CD4-positive, alpha-beta T cell (primary cell): ENCODE results near the gene DOCK2. TPM values are rescaled to one million over a fixed set of nuclear protein-coding genes. Genes with fewer than 3 reads are reported as not detected.

Experiments used
- ATAC-seq: fragments of 200-7000 bp; cut with Tn5 transposase; one replicate; pipeline ENCODE4 v1.10.0; 2022; ENCODE audit warnings: mild to moderate bottlenecking; ENCODE audit not compliant: poor library complexity
- CTCF ChIA-PET: fragments of 350-600 bp; sonication (Branson Sonifier 250); formaldehyde crosslinking; loops from one replicate; lab custom pipeline; 2021; ENCODE audit warnings: antibody characterized with exemption, inconsistent platforms; lab: Charles Lee
- POLR2A ChIA-PET: fragments of 350-600 bp; sonication (Branson Sonifier 250); formaldehyde crosslinking; loops from one replicate; lab custom pipeline; 2021; ENCODE audit warnings: antibody characterized with exemption, inconsistent platforms; lab: Charles Lee
- DNase-seq, 14 experiments: peaks; one replicate each; pipeline ENCODE4 v3.0.0-alpha.2; 2013 to 2020; ENCODE audit warnings: mixed read lengths in 2 of 14
- H3K27ac ChIP-seq, 2 donors: one replicate each; pipeline versions ENCODE4 v1.5.1 to v1.7.0; 2013; ENCODE audit warnings: low read length in 2 of 2, low read depth in 1 of 2, mild to moderate bottlenecking in 1 of 2
- H3K27me3 ChIP-seq, 2 experiments: 1 replicate in 1 of 2; 2 replicates in 1 of 2; pipeline versions ENCODE4 v1.6.1 to v1.7.0; 2013; ENCODE audit warnings: low read length in 2 of 2, control low read depth in 1 of 2, mild to moderate bottlenecking in 1 of 2, moderate library complexity in 1 of 2; ENCODE audit not compliant: insufficient read depth in 2 of 2, control insufficient read depth in 1 of 2
- H3K36me3 ChIP-seq: one replicate; pipeline ENCODE4 v1.6.1; 2013; ENCODE audit warnings: low read length, control low read depth; ENCODE audit not compliant: insufficient read depth
- H3K4me1 ChIP-seq: one replicate; pipeline ENCODE4 v1.6.1; 2013; ENCODE audit warnings: low read length, control low read depth; ENCODE audit not compliant: insufficient read depth
- H3K4me3 ChIP-seq: one replicate; pipeline ENCODE4 v1.5.1; 2013; ENCODE audit warnings: mild to moderate bottlenecking, low read length, moderate library complexity
- H3K9me3 ChIP-seq, 2 experiments: 1 replicate in 1 of 2; 2 replicates in 1 of 2; pipeline versions ENCODE4 v1.6.1 to v1.7.0; 2013; ENCODE audit warnings: low read length in 2 of 2, mild to moderate bottlenecking in 2 of 2, control low read depth in 1 of 2, moderate library complexity in 1 of 2; ENCODE audit not compliant: control insufficient read depth in 1 of 2, insufficient read depth in 1 of 2
- H3K27ac Mint-ChIP-seq: one replicate; pipeline ENCODE4 v1.8.0; 2020; ENCODE audit warnings: mixed read lengths
- H3K27me3 Mint-ChIP-seq: one replicate; pipeline ENCODE4 v1.8.0; 2021; ENCODE audit warnings: mixed read lengths
- H3K36me3 Mint-ChIP-seq: one replicate; pipeline ENCODE4 v1.8.0; 2021; ENCODE audit warnings: low read depth, mixed read lengths
- H3K4me1 Mint-ChIP-seq: one replicate; pipeline ENCODE4 v1.8.0; 2021; ENCODE audit warnings: low read depth, mixed read lengths
- H3K4me3 Mint-ChIP-seq: one replicate; pipeline ENCODE4 v1.8.0; 2020; ENCODE audit warnings: mild to moderate bottlenecking, mixed read lengths
- H3K9me3 Mint-ChIP-seq: one replicate; pipeline ENCODE4 v1.8.0; 2020; ENCODE audit warnings: mixed read lengths
- CTCF ChIP-seq: fragments of 200-600 bp; IDR thresholded peaks from one replicate; pipeline ENCODE4 v1.8.0; 2022; ENCODE audit warnings: antibody characterized with exemption, mild to moderate bottlenecking
- intact Hi-C, 2 experiments: fragments of 100-400 bp; cut with DNase I in 1 of 2; cut with micrococcal nuclease in 1 of 2; formaldehyde crosslinking; loops; one replicate each; pipeline versions ENCODE4 v1.15.1 to v1.9.0; 2023 to 2025; cut with DNase I, micrococcal nuclease
- total RNA-seq, 174 experiments: library from RNA in 2 of 174; stranded (reverse) in 2 of 174; gene quantifications; one replicate each; pipeline ENCODE4 v1.2.3 and lab custom pipeline; 2021 to 2026

DOCK2 gene
- total RNA-seq, 2 experiments from 2014 or later, result 220 to 229 TPM

GRCh38 chr5:169870211-169870610 is 233.1 kb downstream of the DOCK2 start:
- Mint-ChIP-seq H3K4me1 (no peaks in the 10 kb centered on the region), H3K4me3 (no peak overlapping the region), H3K27me3 (no peaks in the 10 kb centered on the region), H3K27ac (no peak overlapping the region), H3K9me3 (no peaks in the 10 kb centered on the region), H3K36me3 (peaks cover 75% of the 10 kb centered on the region)
- ATAC-seq, result no peak
- no peaks in the 10 kb centered on the region for H3K9me3 ChIP-seq
- intact Hi-C loops, result no loop called here
- peaks cover 38% of the 10 kb centered on the region for H3K36me3 ChIP-seq
- no peaks in the 10 kb centered on the region for H3K4me1 ChIP-seq
- no peak overlapping the region for H3K27ac ChIP-seq
- H3K27me3 ChIP-seq, result no peaks in the 10 kb centered on the region
- DNase-seq, result no peak
- TF ChIP-seq CTCF, result no peak
- H3K4me3 ChIP-seq, result no peak overlapping the region
- ChIA-PET CTCF (no interaction called here), POLR2A (no interaction called here)

- Histone ChIP-seq H3K27ac (no peak overlapping the region), H3K27me3 (no peaks in the 10 kb centered on the region), H3K9me3 (no peaks in the 10 kb centered on the region), H3K4me1 (peaks cover 2% of the 10 kb centered on the region), H3K4me3 (no peak overlapping the region), H3K36me3 (peaks cover 27% of the 10 kb centered on the region)
- DNase-seq (no peak), ATAC-seq (no peak)
- intact Hi-C loops, result no loop called here
- Mint-ChIP-seq H3K27ac (no peak overlapping the region), H3K27me3 (no peaks in the 10 kb centered on the region), H3K9me3 (no peaks in the 10 kb centered on the region), H3K4me3 (no peak overlapping the region), H3K36me3 (peaks cover 69% of the 10 kb centered on the region), H3K4me1 (peaks cover 4% of the 10 kb centered on the region)
- CTCF ChIA-PET, result no interaction called here
- POLR2A ChIA-PET, result no interaction called here
- no peak for TF ChIP-seq CTCF
These were observed 234.9 kb downstream of the DOCK2 start for GRCh38 chr5:169871826-169872490.

DNA sequence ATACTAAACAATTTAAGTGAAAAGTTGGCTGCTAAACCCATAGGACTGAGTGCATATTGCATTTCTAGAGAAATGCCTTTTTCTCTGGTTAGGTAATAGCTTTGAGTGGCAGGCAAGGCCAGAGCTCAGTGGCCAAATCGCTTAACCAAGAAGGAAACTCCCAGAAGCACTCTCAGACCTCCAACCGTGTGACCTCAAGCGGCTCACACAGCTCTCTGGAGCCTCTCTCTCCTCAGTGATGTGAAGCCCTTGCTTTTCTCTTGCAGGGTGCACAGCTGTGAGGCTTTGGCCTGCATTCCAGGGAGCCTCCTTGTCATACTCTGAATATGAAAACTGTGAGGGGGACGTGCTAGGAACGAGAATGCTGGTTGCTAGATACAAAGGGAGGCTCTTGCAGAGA is 236.6 kb downstream of the DOCK2 start:
- peaks cover 20% of the 10 kb centered on the region for H3K36me3 ChIP-seq
- peaks cover 2% of the 10 kb centered on the region for H3K4me1 ChIP-seq
- H3K9me3 ChIP-seq, result no peaks in the 10 kb centered on the region
- Mint-ChIP-seq H3K4me1 (peaks cover 11% of the 10 kb centered on the region), H3K36me3 (peaks cover 68% of the 10 kb centered on the region), H3K9me3 (no peaks in the 10 kb centered on the region), H3K27me3 (no peaks in the 10 kb centered on the region), H3K4me3 (no peak overlapping the region), H3K27ac (no peak overlapping the region)
- H3K27ac ChIP-seq, result no peak overlapping the region
- H3K4me3 ChIP-seq, result no peak overlapping the region
- ATAC-seq (no peak), DNase-seq (peak in 1 of 14 experiments; percentile 7)
- CTCF ChIA-PET, result no interaction called here
- POLR2A ChIA-PET, result no interaction called here
- intact Hi-C loops, result no loop called here
- no peak for TF ChIP-seq CTCF
- H3K27me3 ChIP-seq, result no peaks in the 10 kb centered on the region
